Activated T-helper 17 cell treated with anti-CD3 and anti-CD28 coated beads, Interleukin-2, amount 50 U/mL, for 72 hours (primary cell): ENCODE measurements around the gene MATN4. TPM values are rescaled to one million over a fixed set of nuclear protein-coding genes. Genes with fewer than 3 reads are reported as not detected.

Source experiments
- total RNA-seq, 2 donors: library from RNA; stranded (reverse); gene quantifications; one replicate each; pipeline ENCODE4 v1.2.3, GENCODE V29; 2022

Gene MATN4
- total RNA-seq, 2 donors from 2014 or later, result 0.11 to 0.66 TPM

Other genes starting within 250 kb of the MATN4 start
- gene KCNS1, start 207.2 kb downstream of the MATN4 start, total RNA-seq, result under 1 TPM; 0.15 to 0.24 TPM
- gene WFDC5, start 193.1 kb downstream of the MATN4 start, total RNA-seq, result 1 to 10 TPM in 1 of 2 donors, not detected in 1; 5.4 TPM
- gene WFDC12, start 183.8 kb downstream of the MATN4 start, total RNA-seq, result not detected
- gene PI3, start 133.4 kb downstream of the MATN4 start, total RNA-seq, result not detected
- not detected for gene SEMG1, start 101.3 kb downstream of the MATN4 start, total RNA-seq
- not detected for gene SEMG2, start 86.9 kb downstream of the MATN4 start, total RNA-seq
- not detected for gene SLPI, start 53.7 kb downstream of the MATN4 start, total RNA-seq
- gene RBPJL, start 1.5 kb downstream of the MATN4 start, total RNA-seq, result not detected
- 10 to 100 TPM; 21.6 to 62.6 TPM for gene SDC4, start 40.1 kb upstream of the MATN4 start, total RNA-seq
- gene SYS1, start 54.9 kb upstream of the MATN4 start, total RNA-seq, result 10 to 100 TPM; 29.9 to 32.9 TPM
- gene TP53TG5, start 70.0 kb upstream of the MATN4 start, total RNA-seq, result under 1 TPM; 0.11 to 0.50 TPM
- gene DBNDD2, start 100.0 kb upstream of the MATN4 start, total RNA-seq, result 10 to 100 TPM in 1 of 2 donors, 1 to 10 TPM in 1; 4.6 to 12.5 TPM
- 10 to 100 TPM; 34.4 to 67.9 TPM for gene PIGT, start 107.8 kb upstream of the MATN4 start, total RNA-seq
- 1 to 10 TPM in 1 of 2 donors, not detected in 1; 3.5 TPM for gene WFDC2, start 161.5 kb upstream of the MATN4 start, total RNA-seq
- not detected for gene SPINT3, start 207.3 kb upstream of the MATN4 start, total RNA-seq
- not detected for gene WFDC6, start 231.2 kb upstream of the MATN4 start, total RNA-seq
- gene EPPIN, start 239.1 kb upstream of the MATN4 start, total RNA-seq, result not detected